PC-9 (cell line): ENCODE measurements around the gene CENPM. TPM values are rescaled to one million over a fixed set of nuclear protein-coding genes. Genes with fewer than 3 reads are reported as not detected.

Experiments used
- BruUV-seq: library from RNA; stranded (reverse); fragments of 400-500 nt; replicated peaks from 2 replicates; lab custom pipeline; 2021; lab: Mats Ljungman, UMichigan
- CTCF ChIA-PET: fragments of 300-600 bp; sonication (Branson Sonifier 250); formaldehyde crosslinking; loops from one replicate; lab custom pipeline; 2022; ENCODE audit warnings: antibody characterized with exemption; lab: Charles Lee
- POLR2A ChIA-PET: fragments of 300-600 bp; sonication (Branson Sonifier 250); formaldehyde crosslinking; loops from one replicate; lab custom pipeline; 2022; ENCODE audit warnings: antibody characterized with exemption; ENCODE audit not compliant: unreplicated experiment; lab: Charles Lee
- DNase-seq, 2 experiments: peaks; one replicate each; pipeline versions ENCODE4 v3.0.0 to v3.0.0-alpha.2; 2015 to 2022; ENCODE audit warnings: mixed read lengths in 1 of 2
- H2AFZ ChIP-seq: fragments of 200-600 bp; sonication (generic); 2 replicates; pipeline ENCODE4 v1.8.1; 2017; ENCODE audit warnings: antibody characterized with exemption
- H3F3A ChIP-seq: fragments of 200-600 bp; sonication (generic); 2 replicates; pipeline ENCODE4 v1.8.1; 2017; ENCODE audit warnings: antibody characterized with exemption, mild to moderate bottlenecking, low read depth; ENCODE audit not compliant: insufficient read depth
- H3K27ac ChIP-seq: fragments of 200-600 bp; sonication (generic); 2 replicates; pipeline ENCODE4 v1.6.1; 2016; ENCODE audit warnings: mixed run types
- H3K27me3 ChIP-seq: fragments of 200-600 bp; sonication (generic); 2 replicates; pipeline ENCODE4 v1.6.1; 2016; ENCODE audit warnings: low read depth, mixed run types; ENCODE audit not compliant: insufficient read depth
- H3K36me3 ChIP-seq: fragments of 200-600 bp; sonication (generic); 2 replicates; pipeline ENCODE4 v1.6.1; 2016; ENCODE audit warnings: low read depth, mixed run types
- H3K4me1 ChIP-seq: fragments of 200-600 bp; sonication (generic); replicated peaks from 2 replicates; pipeline ENCODE4 v1.6.1; 2016; ENCODE audit warnings: mixed run types; ENCODE audit not compliant: insufficient read depth
- H3K4me2 ChIP-seq: fragments of 200-600 bp; sonication (generic); 2 replicates; pipeline ENCODE4 v1.6.1; 2017; ENCODE audit warnings: mixed run types
- H3K4me3 ChIP-seq: fragments of 200-600 bp; sonication (generic); 2 replicates; pipeline ENCODE4 v1.6.1; 2016; ENCODE audit warnings: mixed run types
- H3K79me2 ChIP-seq: fragments of 200-600 bp; sonication (generic); 2 replicates; pipeline ENCODE4 v1.6.1; 2017; ENCODE audit warnings: low read depth, mixed run types
- H3K9me2 ChIP-seq: fragments of 200-600 bp; sonication (generic); 2 replicates; pipeline ENCODE4 v1.8.1; 2017; ENCODE audit warnings: mild to moderate bottlenecking; ENCODE audit not compliant: insufficient read depth
- H3K9me3 ChIP-seq: fragments of 200-600 bp; sonication (generic); 2 replicates; pipeline ENCODE4 v1.8.1; 2016; ENCODE audit warnings: low read depth; ENCODE audit not compliant: insufficient read depth
- H4K20me1 ChIP-seq: fragments of 200-600 bp; sonication (generic); 2 replicates; pipeline ENCODE4 v1.8.1; 2017; ENCODE audit not compliant: insufficient read depth
- EZH2 ChIP-seq: fragments of 200-600 bp; sonication (generic); IDR thresholded peaks from 2 replicates; pipeline ENCODE4 v1.8.0; 2017; ENCODE audit warnings: antibody characterized with exemption, low read depth
- intact Hi-C: fragments of 100-400 bp; cut with micrococcal nuclease; formaldehyde crosslinking; loops from one replicate; pipeline ENCODE4 v1.10.0; 2022; ENCODE audit not compliant: unreplicated experiment
- total RNA-seq: library from RNA; stranded (reverse); gene quantifications from 2 replicates; pipeline ENCODE4 v1.2.3, GENCODE V29; 2021
- TF ChIP-seq, protein P1 (sequence below): fragments of 200-600 bp; sonication (generic); conservative IDR thresholded peaks from 2 replicates; pipeline ENCODE4 v1.6.1; 2017; ENCODE audit warnings: mixed run types, antibody characterized with exemption, mild to moderate bottlenecking, moderate library complexity

Gene CENPM
- total RNA-seq, 1 experiment from 2014 or later: 42.0 TPM

DNA sequence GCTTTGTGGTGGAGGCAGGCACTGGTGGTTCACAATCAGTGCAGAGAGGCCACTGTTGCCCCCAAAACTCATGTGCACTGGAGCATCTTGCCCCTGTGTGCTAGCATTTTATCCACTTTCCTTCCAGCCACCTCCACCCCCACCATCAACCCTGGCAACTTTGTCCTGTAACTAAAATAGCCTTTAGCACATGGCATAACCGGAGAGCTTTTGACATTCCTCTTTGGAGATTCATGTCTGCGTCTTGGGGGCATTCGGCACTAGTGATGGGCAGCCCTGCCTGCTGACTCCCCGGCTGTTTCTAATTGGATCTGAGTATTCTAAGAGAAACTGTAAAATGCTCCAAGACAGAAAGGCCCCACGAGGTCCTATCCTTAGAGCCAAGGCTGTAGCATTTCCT lies 47.8 kb downstream of the CENPM start:
- no peaks in the 10 kb centered on the region for H3K9me2 ChIP-seq
- no peak overlapping the region for H3K4me2 ChIP-seq
- no peaks in the 10 kb centered on the region for H3K79me2 ChIP-seq
- ChIA-PET POLR2A (no interaction called here), CTCF (no interaction called here)
- no peak for DNase-seq
- H2AFZ ChIP-seq: no peak overlapping the region
- no peaks in the 10 kb centered on the region for H3K27me3 ChIP-seq
- no peaks in the 10 kb centered on the region for H3K9me3 ChIP-seq
- H3K4me3 ChIP-seq: no peak overlapping the region
- no peak for TF ChIP-seq EZH2
- peaks cover 11% of the 10 kb centered on the region; the same call in 1 of the 2 replicates for H3F3A ChIP-seq
- H3K4me1 ChIP-seq: no peaks in the 10 kb centered on the region
- intact Hi-C loops: no loop called here
- peaks cover 15% of the 10 kb centered on the region; the same call in 1 of the 2 replicates for H3K36me3 ChIP-seq
- H3K27ac ChIP-seq: no peak overlapping the region
- BruUV-seq: no TSS peak
- peaks cover 9% of the 10 kb centered on the region for H4K20me1 ChIP-seq

DNA sequence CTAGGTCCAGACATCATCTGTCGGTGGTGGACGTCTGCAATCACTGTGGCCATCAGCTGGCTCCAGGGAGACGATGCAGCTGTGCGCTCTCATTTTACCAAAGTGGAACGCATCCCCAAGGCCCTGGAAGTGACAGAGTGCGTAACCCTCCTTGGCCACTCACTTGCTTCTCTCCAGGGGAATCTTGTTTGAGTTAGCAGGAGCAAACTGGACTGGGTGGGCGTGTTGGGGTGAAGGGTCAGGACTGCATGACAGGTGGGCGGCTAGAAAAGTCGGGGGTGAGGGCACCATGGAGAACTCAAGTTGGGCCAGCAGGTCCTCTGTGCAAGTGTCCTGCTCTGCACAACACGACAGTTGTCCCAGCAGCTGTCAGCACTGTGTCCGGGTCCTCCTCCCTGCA lies 48.3 kb downstream of the CENPM start:
- CTCF ChIA-PET: no interaction called here

DNA sequence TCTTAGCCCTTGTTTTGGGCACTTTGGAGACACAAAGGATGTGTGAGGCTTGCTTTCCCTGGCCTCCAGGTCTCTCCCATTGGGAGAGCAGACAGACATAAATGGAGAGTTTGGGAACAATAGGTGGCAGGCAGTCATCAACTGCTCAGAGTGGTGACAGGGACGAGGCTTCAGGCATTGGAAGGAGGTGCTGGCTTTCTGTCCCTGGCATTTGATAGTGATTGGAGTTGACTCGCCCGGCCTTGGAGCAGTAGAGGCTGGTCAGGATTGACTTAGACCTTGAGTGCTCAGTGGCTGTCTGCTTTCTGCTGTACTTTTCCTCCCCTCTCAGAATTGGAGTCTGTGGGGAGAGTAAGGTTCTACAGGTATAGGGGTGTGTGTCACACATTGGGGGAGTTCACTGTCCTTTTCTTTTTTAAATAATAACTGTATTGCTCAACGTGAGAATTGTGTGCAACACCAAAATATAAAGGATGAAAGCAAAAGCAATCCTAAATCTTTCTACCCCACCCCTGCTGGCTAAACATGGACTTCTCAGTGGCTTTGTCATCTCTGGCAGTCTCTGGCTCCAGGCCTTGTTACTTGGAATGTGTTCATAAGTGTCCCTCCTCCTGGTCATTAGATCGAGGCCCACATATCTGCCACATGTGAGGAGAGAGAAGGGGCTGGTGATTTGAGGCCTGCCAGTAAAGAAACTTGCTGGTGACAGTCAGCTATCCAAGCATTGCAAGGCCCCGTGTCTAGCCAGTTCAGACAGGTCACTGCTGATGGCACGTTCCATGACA lies 53.2 kb downstream of the CENPM start:
- intact Hi-C loops: no loop called here
- ChIA-PET POLR2A (no interaction called here), CTCF (no interaction called here)

More for the DNA sequence above, 48.3 kb downstream of the CENPM start:
- H3K36me3 ChIP-seq: peaks cover 15% of the 10 kb centered on the region; the same call in 1 of the 2 replicates
- H3K4me1 ChIP-seq: no peaks in the 10 kb centered on the region
- H3K9me3 ChIP-seq: no peaks in the 10 kb centered on the region
- POLR2A ChIA-PET: no interaction called here
- peaks cover 11% of the 10 kb centered on the region; the same call in 1 of the 2 replicates for H3F3A ChIP-seq
- no peaks in the 10 kb centered on the region for H3K9me2 ChIP-seq
- H4K20me1 ChIP-seq: peaks cover 5% of the 10 kb centered on the region
- no TSS peak for BruUV-seq
- TF ChIP-seq, protein P1, sequence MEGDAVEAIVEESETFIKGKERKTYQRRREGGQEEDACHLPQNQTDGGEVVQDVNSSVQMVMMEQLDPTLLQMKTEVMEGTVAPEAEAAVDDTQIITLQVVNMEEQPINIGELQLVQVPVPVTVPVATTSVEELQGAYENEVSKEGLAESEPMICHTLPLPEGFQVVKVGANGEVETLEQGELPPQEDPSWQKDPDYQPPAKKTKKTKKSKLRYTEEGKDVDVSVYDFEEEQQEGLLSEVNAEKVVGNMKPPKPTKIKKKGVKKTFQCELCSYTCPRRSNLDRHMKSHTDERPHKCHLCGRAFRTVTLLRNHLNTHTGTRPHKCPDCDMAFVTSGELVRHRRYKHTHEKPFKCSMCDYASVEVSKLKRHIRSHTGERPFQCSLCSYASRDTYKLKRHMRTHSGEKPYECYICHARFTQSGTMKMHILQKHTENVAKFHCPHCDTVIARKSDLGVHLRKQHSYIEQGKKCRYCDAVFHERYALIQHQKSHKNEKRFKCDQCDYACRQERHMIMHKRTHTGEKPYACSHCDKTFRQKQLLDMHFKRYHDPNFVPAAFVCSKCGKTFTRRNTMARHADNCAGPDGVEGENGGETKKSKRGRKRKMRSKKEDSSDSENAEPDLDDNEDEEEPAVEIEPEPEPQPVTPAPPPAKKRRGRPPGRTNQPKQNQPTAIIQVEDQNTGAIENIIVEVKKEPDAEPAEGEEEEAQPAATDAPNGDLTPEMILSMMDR: no peak
- no peak for TF ChIP-seq EZH2
- no peak overlapping the region for H3K27ac ChIP-seq
- DNase-seq: no peak
- H3K27me3 ChIP-seq: no peaks in the 10 kb centered on the region
- no peaks in the 10 kb centered on the region for H3K79me2 ChIP-seq
- H2AFZ ChIP-seq: no peak overlapping the region
- H3K4me3 ChIP-seq: no peak overlapping the region
- no peak overlapping the region for H3K4me2 ChIP-seq
- intact Hi-C loops: no loop called here

More for the DNA sequence above, 53.2 kb downstream of the CENPM start:
- Histone ChIP-seq H3K4me1 (no peaks in the 10 kb centered on the region), H3K79me2 (no peaks in the 10 kb centered on the region), H3K4me3 (no peak overlapping the region), H2AFZ (no peak overlapping the region), H3K27me3 (no peaks in the 10 kb centered on the region), H3F3A (peaks cover 4% of the 10 kb centered on the region; the same call in 1 of the 2 replicates), H3K9me3 (no peaks in the 10 kb centered on the region), H3K9me2 (no peaks in the 10 kb centered on the region), H3K27ac (no peak overlapping the region), H3K36me3 (peaks cover 18% of the 10 kb centered on the region; the same call in 1 of the 2 replicates), H3K4me2 (no peak overlapping the region), H4K20me1 (peaks cover 20% of the 10 kb centered on the region)
- no peak for DNase-seq
- no TSS peak for BruUV-seq
- TF ChIP-seq, protein P1: no peak
- no peak for TF ChIP-seq EZH2
